ENCODE results near the gene FUOM.

Gene FUOM

DNA sequence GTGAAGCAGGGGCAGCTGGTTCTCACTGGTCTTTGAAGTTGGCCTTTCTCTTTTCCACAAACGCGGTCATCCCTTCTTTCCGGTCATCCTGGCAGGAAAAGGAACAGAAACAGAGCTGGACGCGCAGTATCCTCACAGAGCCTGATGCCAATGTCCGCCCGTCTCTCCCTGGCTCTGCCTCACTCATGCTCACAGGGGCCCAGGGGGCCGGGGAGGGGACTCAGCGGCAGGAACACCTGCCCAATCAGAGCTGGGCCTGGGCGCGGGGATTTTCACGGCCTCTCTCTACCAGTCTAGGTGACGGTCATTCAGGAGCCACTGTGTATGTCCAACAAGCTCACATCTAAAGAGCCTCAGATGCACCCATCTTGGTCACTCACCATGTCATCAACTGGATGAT, 5.0 kb upstream of the FUOM start:
- DNase-seq (ENCODE audit: low spot score) = no peak
- TF ChIP-seq, protein P1, sequence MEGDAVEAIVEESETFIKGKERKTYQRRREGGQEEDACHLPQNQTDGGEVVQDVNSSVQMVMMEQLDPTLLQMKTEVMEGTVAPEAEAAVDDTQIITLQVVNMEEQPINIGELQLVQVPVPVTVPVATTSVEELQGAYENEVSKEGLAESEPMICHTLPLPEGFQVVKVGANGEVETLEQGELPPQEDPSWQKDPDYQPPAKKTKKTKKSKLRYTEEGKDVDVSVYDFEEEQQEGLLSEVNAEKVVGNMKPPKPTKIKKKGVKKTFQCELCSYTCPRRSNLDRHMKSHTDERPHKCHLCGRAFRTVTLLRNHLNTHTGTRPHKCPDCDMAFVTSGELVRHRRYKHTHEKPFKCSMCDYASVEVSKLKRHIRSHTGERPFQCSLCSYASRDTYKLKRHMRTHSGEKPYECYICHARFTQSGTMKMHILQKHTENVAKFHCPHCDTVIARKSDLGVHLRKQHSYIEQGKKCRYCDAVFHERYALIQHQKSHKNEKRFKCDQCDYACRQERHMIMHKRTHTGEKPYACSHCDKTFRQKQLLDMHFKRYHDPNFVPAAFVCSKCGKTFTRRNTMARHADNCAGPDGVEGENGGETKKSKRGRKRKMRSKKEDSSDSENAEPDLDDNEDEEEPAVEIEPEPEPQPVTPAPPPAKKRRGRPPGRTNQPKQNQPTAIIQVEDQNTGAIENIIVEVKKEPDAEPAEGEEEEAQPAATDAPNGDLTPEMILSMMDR (IDR thresholded peaks at IDR 0.05; ENCODE audit: extremely low read depth, missing control alignments) = no peak

DNA sequence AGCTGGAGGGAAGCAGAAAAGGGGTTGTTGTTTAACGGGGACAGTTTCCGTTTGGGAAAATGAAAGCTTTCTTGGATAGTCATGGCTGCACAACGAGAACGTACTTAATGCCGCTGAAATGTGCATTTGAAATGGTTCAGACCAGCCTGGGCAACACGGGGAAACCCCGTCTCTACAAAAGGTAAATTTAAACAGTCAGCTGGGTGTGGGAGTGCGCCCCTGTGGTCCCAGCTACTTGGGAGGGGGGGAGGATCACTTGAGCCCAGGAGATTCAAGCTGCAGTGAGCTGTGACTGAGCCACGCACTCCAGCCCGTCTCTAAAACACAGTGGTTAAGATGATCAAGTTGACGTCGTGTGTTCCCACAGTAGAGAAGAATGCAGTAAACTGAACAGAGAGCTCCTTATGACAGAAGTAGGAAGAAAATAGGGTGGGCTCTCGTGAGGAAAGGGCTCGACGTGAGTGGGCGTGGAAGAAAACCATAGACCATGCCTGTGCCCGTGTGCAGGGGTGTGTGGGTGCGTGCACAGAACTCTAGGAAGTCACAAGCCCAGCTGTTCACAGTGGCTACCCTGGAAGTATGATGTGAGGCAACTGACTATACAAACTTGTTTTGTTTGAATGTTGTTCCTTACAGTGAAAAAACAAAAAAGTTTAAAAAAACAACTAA, 4.1 kb upstream of the FUOM start:
- DNase-seq (ENCODE audit: low spot score) = no peak
- TF ChIP-seq, protein P1 (IDR thresholded peaks at IDR 0.05; ENCODE audit: extremely low read depth, missing control alignments) = no peak

DNA sequence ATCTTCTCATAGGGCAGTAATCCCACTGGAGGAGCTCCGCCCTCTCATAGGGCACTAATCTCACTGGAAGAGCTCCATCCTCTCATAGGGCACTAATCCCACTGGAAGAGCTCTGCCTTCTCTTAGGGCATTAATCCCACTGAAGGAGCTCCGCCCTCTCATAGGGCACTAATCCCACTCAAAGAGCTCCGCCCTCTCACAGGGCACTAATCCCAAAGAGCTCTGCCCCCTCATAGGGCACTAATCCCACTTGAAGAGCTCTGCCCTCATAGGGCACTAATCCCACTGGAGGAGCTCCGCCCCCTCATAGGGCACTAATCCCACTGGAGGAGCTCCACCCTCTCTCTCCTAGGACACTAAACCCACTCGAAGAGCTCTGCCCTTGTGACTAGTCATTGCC, 3.4 kb upstream of the FUOM start:
- TF ChIP-seq, protein P1 (IDR thresholded peaks at IDR 0.05; ENCODE audit: extremely low read depth, missing control alignments) = no peak
- no peak for DNase-seq (ENCODE audit: low spot score)

DNA sequence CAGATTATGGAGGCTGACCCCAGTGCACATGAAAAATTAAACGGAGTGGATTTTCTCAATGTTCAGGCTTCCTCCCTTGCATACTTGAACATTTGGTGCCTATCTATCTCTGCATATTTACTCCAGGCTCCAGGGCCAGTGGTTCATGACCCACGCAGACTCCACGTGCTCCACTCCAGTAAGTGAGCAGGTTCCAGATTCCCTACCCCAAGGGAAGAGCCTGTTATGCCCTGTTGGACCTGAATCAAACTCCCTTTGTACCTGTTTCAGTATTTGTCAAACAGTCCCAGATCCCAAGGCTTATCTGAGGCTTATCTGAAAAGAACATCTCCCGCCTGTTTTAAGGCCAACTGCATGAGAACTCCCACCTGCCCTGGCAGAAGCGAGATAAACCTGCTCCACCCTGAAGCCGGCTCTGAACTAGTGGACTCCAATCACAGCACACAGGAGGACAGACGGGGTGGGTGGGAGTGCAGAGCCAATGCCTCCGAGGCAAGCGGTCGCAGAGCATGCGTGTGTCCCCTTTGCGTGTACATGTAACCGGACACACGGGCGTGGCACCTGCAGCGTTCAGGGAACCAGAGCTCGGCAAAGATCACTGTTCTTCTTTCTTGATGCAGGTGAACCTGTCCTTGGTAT, 2.3 kb upstream of the FUOM start:
- TF ChIP-seq, protein P1 (IDR thresholded peaks at IDR 0.05; ENCODE audit: extremely low read depth, missing control alignments) = no peak
- DNase-seq (ENCODE audit: low spot score) = no peak

DNA sequence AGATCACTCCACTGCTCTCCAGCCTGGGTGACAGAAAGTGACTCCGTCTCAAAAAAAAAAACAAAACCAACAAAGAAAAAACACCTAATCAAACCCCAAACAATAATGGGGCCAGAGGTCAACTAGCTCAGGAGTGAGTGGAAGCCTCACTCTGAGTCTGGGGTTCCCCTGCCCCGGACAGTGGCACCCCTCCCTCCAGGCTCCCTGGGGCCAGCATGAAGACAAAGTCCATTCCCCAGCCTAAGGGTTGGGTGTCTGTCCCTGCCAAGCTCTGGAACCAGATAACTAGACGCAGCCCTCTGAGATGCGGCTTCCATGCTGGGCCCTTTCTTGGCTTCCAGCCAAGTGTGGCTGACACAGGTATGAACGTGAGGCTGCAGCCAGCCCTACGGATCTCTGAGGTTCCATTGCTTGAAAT, 1.7 kb upstream of the FUOM start:
- no peak for DNase-seq (ENCODE audit: low spot score)
- TF ChIP-seq, protein P1 (IDR thresholded peaks at IDR 0.05; ENCODE audit: extremely low read depth, missing control alignments) = no peak

DNA sequence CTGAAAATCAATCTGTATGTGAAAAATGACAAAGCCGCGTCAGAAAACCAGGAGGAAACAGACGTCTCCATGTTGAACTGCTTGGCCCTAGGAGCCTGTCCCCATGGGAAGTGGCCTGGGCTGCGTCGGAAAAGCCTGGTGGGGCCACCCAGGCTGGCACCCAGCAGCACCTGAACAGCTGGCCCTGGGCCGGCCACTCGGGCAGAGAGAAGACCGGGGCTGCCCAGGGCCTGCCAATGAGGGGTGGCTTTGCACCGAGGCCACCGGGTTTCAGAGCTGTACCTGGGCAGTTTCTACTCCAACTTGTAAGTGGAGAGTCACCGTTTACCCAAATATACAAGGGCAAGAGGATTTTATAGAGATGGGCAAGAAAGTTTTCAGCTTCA, 1.1 kb upstream of the FUOM start:
- TF ChIP-seq, protein P1 (IDR thresholded peaks at IDR 0.05; ENCODE audit: extremely low read depth, missing control alignments) = no peak
- no peak for DNase-seq (ENCODE audit: low spot score)

DNA sequence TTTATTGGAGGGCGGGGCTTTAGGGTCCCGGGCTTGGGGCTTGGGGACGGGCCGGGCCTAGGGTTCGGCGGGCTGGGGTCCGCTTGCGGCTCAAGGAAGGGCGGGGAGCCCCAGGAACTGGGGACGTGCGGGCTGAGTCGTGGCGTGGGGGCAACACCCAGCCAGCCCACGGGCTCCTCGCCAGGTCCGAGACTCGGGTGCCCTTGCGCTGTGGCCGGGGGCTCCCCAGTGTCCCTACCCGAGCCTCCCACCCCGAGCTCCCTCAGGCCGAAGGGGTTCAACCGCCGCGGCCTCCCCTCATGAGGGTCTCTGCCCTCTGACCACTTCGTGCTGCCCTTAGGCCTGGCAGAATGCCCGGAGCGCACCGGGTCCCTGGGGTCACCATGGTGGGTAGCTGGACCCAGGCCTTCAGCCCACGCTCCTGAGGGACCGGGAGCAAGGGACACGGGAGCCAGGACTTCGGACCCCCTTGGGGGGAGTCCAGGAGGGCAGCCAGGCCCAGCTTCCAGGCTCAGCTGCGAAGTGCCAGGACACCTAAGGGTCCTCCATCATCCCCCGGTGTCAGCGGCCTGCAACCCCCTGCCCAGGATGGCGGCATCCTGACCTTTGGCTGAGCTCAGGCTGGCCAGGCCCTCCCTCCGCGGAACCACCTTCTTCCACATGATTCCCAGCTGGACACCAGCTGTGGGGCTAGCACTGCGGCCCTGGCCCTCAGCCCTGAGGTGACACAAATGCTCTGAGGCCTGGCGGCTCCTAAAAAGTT, 524 bp upstream of the FUOM start:
- no peak for DNase-seq (ENCODE audit: low spot score)

More for the DNA sequence above, 524 bp upstream of the FUOM start:
- TF ChIP-seq, protein P1 (IDR thresholded peaks at IDR 0.05; ENCODE audit: extremely low read depth, missing control alignments) = no peak
